Stomach (tissue), 4 donors: ENCODE results near the gene TAF6.
A peak's percentile ranks its signal among the peaks of the same experiment; 100 is the strongest.

Experiments
- EP300 ChIP-seq: sonication (generic); formaldehyde crosslinking; IDR thresholded peaks from one replicate; pipeline ENCODE4 v1.6.1; 2017; ENCODE audit warnings: antibody characterized with exemption
- POLR2A ChIP-seq, 4 donors: fragments of 450-650 bp; IDR thresholded peaks; one replicate each; pipeline ENCODE4 v1.6.1; 2016; ENCODE audit warnings: antibody characterized with exemption in 4 of 4, control low read depth in 2 of 4, mild to moderate bottlenecking in 1 of 4, moderate library complexity in 1 of 4
- POLR2AphosphoS5 ChIP-seq, 3 donors: sonication (generic); formaldehyde crosslinking; IDR thresholded peaks; one replicate each; pipeline ENCODE4 v1.6.1; 2016; ENCODE audit warnings: antibody characterized with exemption in 3 of 3
- TF ChIP-seq, protein P1 (sequence below), 7 experiments: fragments of 450-650 bp in 4 of 7; fragments of 200-600 bp in 3 of 7; sonication (generic) in 3 of 7; IDR thresholded peaks; one replicate each; pipeline ENCODE4 v1.5.1; 2016 to 2019; ENCODE audit warnings: antibody characterized with exemption in 7 of 7, control low read depth in 2 of 7, mild to moderate bottlenecking in 1 of 7

DNA sequence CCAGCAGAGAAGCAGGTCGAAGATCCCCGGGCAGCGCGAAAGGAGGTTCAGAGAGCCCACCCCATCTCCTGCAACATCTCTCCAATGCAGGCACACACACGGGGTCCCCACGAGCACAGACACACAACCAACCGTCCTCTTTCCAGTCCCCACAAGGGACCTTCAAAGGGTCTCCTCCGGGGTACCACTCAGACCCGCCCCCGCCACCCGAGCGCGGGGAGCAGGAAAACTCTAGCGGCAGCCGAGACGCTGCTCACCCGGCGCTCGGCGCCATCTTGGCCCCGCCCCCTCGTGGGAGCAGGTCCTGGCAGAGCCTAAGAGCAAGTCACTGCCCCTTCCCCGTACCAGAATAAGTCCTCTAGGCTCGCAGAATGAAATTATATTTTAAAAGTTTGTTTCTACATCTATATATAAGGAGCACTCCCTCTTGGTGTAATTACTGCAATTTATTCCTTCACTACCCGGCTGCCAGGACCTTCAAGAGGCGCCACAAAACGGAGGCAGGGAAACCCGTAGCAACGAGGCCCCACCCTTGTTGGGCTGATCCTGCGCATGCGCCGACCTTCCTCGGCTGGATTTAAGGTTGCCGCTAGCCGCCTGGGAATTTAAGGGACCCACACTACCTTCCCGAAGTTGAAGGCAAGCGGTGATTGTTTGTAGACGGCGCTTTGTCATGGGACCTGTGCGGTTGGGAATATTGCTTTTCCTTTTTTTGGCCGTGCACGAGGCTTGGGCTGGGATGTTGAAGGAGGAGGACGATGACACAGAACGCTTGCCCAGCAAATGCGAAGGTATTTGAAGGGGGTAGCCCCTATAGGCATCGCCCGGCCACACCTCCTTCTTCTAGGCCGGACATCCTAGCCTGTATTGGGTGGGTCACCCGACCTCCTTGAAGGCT, at the start of gene TAF6, which contains the start of gene CNPY4:
- TF ChIP-seq POLR2A (IDR thresholded peaks at IDR 0.05), result no peak
- TF ChIP-seq, protein P1, sequence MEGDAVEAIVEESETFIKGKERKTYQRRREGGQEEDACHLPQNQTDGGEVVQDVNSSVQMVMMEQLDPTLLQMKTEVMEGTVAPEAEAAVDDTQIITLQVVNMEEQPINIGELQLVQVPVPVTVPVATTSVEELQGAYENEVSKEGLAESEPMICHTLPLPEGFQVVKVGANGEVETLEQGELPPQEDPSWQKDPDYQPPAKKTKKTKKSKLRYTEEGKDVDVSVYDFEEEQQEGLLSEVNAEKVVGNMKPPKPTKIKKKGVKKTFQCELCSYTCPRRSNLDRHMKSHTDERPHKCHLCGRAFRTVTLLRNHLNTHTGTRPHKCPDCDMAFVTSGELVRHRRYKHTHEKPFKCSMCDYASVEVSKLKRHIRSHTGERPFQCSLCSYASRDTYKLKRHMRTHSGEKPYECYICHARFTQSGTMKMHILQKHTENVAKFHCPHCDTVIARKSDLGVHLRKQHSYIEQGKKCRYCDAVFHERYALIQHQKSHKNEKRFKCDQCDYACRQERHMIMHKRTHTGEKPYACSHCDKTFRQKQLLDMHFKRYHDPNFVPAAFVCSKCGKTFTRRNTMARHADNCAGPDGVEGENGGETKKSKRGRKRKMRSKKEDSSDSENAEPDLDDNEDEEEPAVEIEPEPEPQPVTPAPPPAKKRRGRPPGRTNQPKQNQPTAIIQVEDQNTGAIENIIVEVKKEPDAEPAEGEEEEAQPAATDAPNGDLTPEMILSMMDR (IDR thresholded peaks at IDR 0.05), result peak in 1 of 7 experiments; percentile 29
- peak; percentile 45 to 76 (median 59) for TF ChIP-seq POLR2AphosphoS5 (IDR thresholded peaks at IDR 0.05)
- no peak for TF ChIP-seq EP300
